ENCODE data around the gene DHX38. TPM values are rescaled to one million over a fixed set of nuclear protein-coding genes. Genes with fewer than 3 reads are reported as not detected.

The DHX38 gene
- total and polyA plus RNA-seq, 2 donors (not counting 3 experiments of a cell fraction or from before 2014, with no cell fraction given): 47.3 to 78.6 TPM

DNA sequence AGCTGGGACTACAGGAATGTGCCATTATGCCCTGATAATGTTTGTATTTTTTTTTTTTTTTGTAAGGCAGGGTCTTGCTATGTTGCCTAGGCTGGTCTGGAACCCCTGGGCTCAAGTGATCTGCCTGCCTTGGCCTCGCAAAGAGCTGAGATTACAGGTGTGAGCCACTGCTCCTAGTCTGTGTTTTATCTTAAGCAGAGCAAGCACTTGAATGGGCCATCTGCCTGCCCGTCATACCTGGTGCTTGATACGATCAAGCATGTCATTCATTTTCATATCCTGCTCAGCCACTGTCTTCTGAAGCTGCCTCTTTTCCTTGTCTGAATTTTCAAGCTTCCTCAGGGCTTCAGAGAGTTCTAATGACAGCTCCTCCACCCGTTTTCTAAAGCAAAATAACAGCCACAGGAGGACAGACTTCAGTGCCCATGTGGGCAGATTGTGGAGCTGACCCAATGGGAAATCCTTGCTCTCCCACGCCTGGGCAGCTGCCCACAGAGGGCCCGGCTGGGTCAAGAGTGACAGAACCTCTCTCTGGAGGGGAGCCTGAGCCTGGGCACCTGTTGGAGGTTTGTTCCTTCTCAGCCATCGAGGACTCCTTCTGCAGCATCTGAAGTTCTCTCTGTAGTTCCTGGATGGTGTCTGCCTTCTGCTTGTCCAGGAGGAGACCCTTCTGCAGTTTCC is 36.5 kb downstream of the DHX38 start:
- no peak overlapping the region for H3K4me3 ChIP-seq (replicated peaks in 1 of 3; ENCODE audit: insufficient read depth in 1 of 3, low read depth in 1 of 3, low read length in 3 of 3)
- H3K27ac ChIP-seq (ENCODE audit: insufficient read depth, low read depth, low read length): no peak overlapping the region
- no peaks in the 10 kb centered on the region for H4K20me1 ChIP-seq (replicated peaks; ENCODE audit: control insufficient read depth, extremely low read depth, insufficient read depth, low read length)
- intact Hi-C loops (cut with micrococcal nuclease): loop anchor here (10.0 kb wide), 1 partner anchor 1905 kb away; no protein-coding TSS in a partner anchor
- no peaks in the 10 kb centered on the region for H3K36me3 ChIP-seq (ENCODE audit: control insufficient read depth in 2 of 2, extremely low read depth in 1 of 2, insufficient read depth in 2 of 2, low read length in 2 of 2)
- no peaks in the 10 kb centered on the region for H3K9me3 ChIP-seq (replicated peaks; ENCODE audit: control insufficient read depth, insufficient read depth, low read length)
- no peak overlapping the region for H3K9ac ChIP-seq (replicated peaks; ENCODE audit: extremely low read depth, insufficient read depth, low read length)
- H3K4me2 ChIP-seq (ENCODE audit: insufficient read depth, low read length): no peak overlapping the region
- dilution Hi-C loops (cut with MboI; ENCODE audit: extremely low pct_ligation_motif_present, low sequenced_read_pairs): loop anchor here (25.0 kb wide), 1 partner anchor 332 kb away; no protein-coding TSS in a partner anchor
- FAIRE-seq: no peak
- TF ChIP-seq MYC (IDR thresholded peaks at IDR 0.05; ENCODE audit: low read depth, low read length) (no peak), POLR2AphosphoS5 (IDR thresholded peaks at IDR 0.05; ENCODE audit: insufficient read depth, low read depth, low read length) (no peak), EZH2 (IDR thresholded peaks at IDR 0.05; ENCODE audit: borderline replicate concordance, low read depth, low read length, severe bottlenecking) (no peak), FOS (IDR thresholded peaks at IDR 0.05; ENCODE audit: borderline replicate concordance, insufficient read depth, low read length) (no peak), JUN (IDR thresholded peaks at IDR 0.05; ENCODE audit: borderline replicate concordance, insufficient read depth, insufficient read length, low read depth) (no peak), POLR2A (IDR thresholded peaks at IDR 0.05; ENCODE audit: low read depth, low read length) (no peak), GATA2 (IDR thresholded peaks at IDR 0.05; ENCODE audit: insufficient read depth, insufficient read length, low read depth, low read length) (no peak)
- TF ChIP-seq, protein P1, sequence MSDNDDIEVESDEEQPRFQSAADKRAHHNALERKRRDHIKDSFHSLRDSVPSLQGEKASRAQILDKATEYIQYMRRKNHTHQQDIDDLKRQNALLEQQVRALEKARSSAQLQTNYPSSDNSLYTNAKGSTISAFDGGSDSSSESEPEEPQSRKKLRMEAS (IDR thresholded peaks at IDR 0.05; ENCODE audit: insufficient read depth, insufficient read length): no peak
- TF ChIP-seq, protein P2, sequence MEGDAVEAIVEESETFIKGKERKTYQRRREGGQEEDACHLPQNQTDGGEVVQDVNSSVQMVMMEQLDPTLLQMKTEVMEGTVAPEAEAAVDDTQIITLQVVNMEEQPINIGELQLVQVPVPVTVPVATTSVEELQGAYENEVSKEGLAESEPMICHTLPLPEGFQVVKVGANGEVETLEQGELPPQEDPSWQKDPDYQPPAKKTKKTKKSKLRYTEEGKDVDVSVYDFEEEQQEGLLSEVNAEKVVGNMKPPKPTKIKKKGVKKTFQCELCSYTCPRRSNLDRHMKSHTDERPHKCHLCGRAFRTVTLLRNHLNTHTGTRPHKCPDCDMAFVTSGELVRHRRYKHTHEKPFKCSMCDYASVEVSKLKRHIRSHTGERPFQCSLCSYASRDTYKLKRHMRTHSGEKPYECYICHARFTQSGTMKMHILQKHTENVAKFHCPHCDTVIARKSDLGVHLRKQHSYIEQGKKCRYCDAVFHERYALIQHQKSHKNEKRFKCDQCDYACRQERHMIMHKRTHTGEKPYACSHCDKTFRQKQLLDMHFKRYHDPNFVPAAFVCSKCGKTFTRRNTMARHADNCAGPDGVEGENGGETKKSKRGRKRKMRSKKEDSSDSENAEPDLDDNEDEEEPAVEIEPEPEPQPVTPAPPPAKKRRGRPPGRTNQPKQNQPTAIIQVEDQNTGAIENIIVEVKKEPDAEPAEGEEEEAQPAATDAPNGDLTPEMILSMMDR (IDR thresholded peaks at IDR 0.05; ENCODE audit: extremely low read depth in 1 of 2, insufficient read depth in 1 of 2, low read depth in 1 of 2, low read length in 2 of 2): no peak
- H2AFZ ChIP-seq (ENCODE audit: low read depth, low read length): no peak overlapping the region
- no peak for DNase-seq (ENCODE audit: low read depth, low spot score)
- no peaks in the 10 kb centered on the region for H3K79me2 ChIP-seq (ENCODE audit: control insufficient read depth, insufficient read depth, low read length)
- peaks cover 0 to 3% of the 10 kb centered on the region in 2 experiments for H3K27me3 ChIP-seq (ENCODE audit: control insufficient read depth in 2 of 2, insufficient read depth in 2 of 2, low read length in 2 of 2)
- POLR2A ChIA-PET: no interaction called here
- CTCF ChIA-PET: interaction anchor here (1.0 to 2.9 kb wide), 6 partner anchors 9 to 1748 kb away, joined by 3 to 10 read pairs (median 3); no protein-coding TSS in a partner anchor
- H3K9me1 ChIP-seq (replicated peaks; ENCODE audit: control insufficient read depth, extremely low read depth, insufficient read depth, low read length): no peaks in the 10 kb centered on the region
- no TSS peak for BruUV-seq (replicated peaks)
- peaks cover 2% of the 10 kb centered on the region for H3K4me1 ChIP-seq (ENCODE audit: control insufficient read depth, extremely low read depth, insufficient read depth, low read length)
